NCI-H1092 (cell line): ENCODE data around the gene PIGL.
"Not testable (repeated sequence)": the region's sequence is repeated elsewhere in the genome, so short reads cannot be mapped to it uniquely, and the experiment has no call there.

Experiments
- DNase-seq: peaks from one replicate; lab custom pipeline; 2025; lab: John Stamatoyannopoulos, UW

PIGL gene

GRCh38 chr17:16273929-16274339 lies 56.9 kb downstream of the PIGL start:
- DNase-seq = no peak

GRCh38 chr17:16275024-16275423 lies 58.0 kb downstream of the PIGL start:
- DNase-seq = no peak

- DNase-seq = no peak
These were observed 60.2 kb downstream of the PIGL start for GRCh38 chr17:16277163-16277562.

GRCh38 chr17:16281351-16281750 lies 64.3 kb downstream of the PIGL start:
- no peak for DNase-seq

- no peak for DNase-seq
These were observed 65.5 kb downstream of the PIGL start for GRCh38 chr17:16282522-16282921.

GRCh38 chr17:16283705-16284104 lies 66.7 kb downstream of the PIGL start:
- no peak for DNase-seq

- DNase-seq = no peak
These were observed 68.6 kb downstream of the PIGL start for GRCh38 chr17:16285646-16286008.

- no peak for DNase-seq
These were observed 69.3 kb downstream of the PIGL start for GRCh38 chr17:16286009-16286946.

- no peak for DNase-seq
These were observed 70.0 kb downstream of the PIGL start for GRCh38 chr17:16286947-16287562.

- no peak for DNase-seq
These were observed 70.6 kb downstream of the PIGL start for GRCh38 chr17:16287563-16288027.

- DNase-seq = no peak
These were observed 72.0 kb downstream of the PIGL start for GRCh38 chr17:16288860-16289571.

GRCh38 chr17:16293931-16294330 lies 76.9 kb downstream of the PIGL start:
- no peak for DNase-seq

- DNase-seq = no peak
These were observed 77.5 kb downstream of the PIGL start for GRCh38 chr17:16294560-16294959.

GRCh38 chr17:16296072-16296471 lies 79.1 kb downstream of the PIGL start:
- not testable (repeated sequence) for DNase-seq

GRCh38 chr17:16297367-16298139 lies 80.5 kb downstream of the PIGL start:
- DNase-seq = no peak

- no peak for DNase-seq
These were observed 81.2 kb downstream of the PIGL start for GRCh38 chr17:16298140-16298662.

- no peak for DNase-seq
These were observed 83.5 kb downstream of the PIGL start for GRCh38 chr17:16300554-16300953.

- no peak for DNase-seq
These were observed 85.2 kb downstream of the PIGL start for GRCh38 chr17:16301963-16302855.

- no peak for DNase-seq
These were observed 85.8 kb downstream of the PIGL start for GRCh38 chr17:16302856-16303255.

GRCh38 chr17:16304830-16305229 lies 87.8 kb downstream of the PIGL start:
- no peak for DNase-seq

- DNase-seq = no peak
These were observed 89.2 kb downstream of the PIGL start for GRCh38 chr17:16306211-16306610.
